IPS-NIHi11 (cell line): ENCODE data around the gene GCNT2.
"Not testable (repeated sequence)": the region's sequence is repeated elsewhere in the genome, so short reads cannot be mapped to it uniquely, and the experiment has no call there.

Experiments used
- DNase-seq: peaks from one replicate; pipeline ENCODE4 v3.0.0; 2012; ENCODE audit warnings: mixed read lengths, low spot score

Gene GCNT2

DNA sequence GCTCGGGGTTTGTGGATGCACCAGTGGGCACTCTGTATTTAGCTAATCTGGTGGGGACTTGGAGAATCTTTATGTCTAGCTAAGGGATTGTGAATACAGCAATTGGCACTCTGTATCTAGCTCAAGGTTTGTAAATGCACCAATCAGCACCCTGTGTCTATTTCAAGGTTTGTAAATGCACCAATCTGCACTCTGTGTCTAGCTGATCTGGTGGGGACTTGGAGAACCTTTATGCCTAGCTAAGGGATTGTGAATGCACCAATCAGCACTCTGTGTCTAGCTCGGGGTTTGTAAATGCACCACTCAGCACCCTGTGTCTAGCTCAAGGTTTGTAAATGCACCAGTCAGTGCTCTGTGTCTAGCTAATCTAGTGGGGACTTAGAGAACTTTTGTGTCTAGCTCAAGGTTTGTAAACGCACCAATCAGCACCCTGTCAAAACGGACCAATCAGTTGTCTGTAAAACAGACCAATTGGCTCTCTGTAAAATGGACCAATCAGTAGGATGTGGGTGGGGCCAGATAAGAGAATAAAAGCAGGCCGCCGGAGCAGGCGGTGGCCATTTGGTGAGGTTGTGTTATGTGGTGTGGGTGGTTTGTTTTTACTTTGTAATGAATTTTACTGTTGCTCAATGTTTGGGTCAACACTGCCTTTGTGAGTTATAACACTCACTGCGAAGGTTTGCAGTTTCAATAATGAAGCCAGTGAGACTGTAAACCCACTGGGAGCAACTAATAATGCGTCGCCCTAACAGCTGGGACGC, 139.5 kb downstream of the GCNT2 start:
- not testable (repeated sequence) for DNase-seq

DNA sequence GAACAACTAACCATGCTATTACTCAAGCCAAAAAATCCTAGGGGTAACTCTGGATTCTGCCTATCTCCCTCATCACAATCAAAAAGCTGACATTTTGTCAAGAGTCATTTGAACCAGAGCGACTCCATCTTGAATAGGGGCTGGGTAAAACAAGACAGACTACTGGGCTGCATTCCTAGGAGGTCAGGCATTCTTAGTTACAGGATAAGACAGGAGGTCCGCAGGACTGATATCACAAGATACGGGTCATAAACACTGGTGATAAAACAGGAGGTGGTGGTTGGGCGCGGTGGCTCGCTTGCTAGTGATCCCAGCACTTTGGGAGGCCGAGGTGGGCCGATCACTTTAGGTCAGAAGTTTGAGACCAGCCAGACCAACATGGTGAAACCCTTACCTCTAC, 141.1 kb downstream of the GCNT2 start:
- no peak for DNase-seq

DNA sequence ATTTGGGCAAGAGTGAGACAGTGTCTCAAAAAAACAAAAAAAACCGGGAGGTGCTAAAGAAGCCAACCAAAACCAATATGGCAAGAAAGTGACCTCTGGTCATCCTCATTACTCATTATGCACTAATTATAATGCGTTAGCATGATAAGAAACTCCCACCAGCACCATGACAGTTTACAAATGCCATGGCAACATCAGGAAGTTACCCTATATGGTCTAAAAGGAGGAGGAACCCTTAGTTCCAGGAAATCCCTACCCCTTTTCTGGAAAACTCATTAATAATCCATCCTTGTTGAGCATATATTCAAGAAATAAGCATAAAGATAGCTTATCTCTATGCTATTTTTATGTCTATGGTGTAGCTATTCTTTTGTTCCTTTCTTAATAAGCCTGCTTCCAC, 141.6 kb downstream of the GCNT2 start:
- no peak for DNase-seq

DNA sequence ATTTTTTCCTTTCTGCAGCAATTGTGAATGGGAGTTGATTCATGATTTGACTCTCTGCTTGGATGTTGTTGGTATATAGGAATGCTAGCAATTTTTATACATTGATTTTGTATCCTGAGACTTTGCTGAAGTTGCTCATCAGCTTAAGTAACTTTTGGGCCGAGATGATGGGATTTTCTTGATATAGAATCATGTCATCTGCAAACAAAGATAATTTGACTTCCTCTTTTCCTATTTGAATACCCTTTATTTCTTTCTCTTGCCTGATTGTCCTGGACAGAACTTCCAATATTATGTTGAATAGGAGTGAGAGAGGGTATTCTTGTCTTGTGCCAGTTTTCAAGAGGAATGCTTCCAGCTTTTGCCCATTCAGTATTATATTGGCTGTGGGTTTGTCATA, 144.4 kb downstream of the GCNT2 start:
- not testable (repeated sequence) for DNase-seq

- DNase-seq = no peak
Observed at GRCh38 chr6:10668126-10668917, 147.2 kb downstream of the GCNT2 start.

GRCh38 chr6:10676403-10676802, 155.3 kb downstream of the GCNT2 start:
- no peak for DNase-seq

GRCh38 chr6:10678456-10678855, 157.3 kb downstream of the GCNT2 start:
- DNase-seq = no peak
